ENCODE results near the gene PARL.

The PARL gene

GRCh38 chr3:183845608-183846288, 38.9 kb downstream of the PARL start:
- no peak for DNase-seq

GRCh38 chr3:183845090-183845489, 39.6 kb downstream of the PARL start:
- DNase-seq, result no peak

GRCh38 chr3:183844606-183845005, 40.1 kb downstream of the PARL start:
- DNase-seq, result no peak

- no peak for DNase-seq
Observed at GRCh38 chr3:183839751-183840150, 44.9 kb downstream of the PARL start.

- DNase-seq, result no peak
Observed at GRCh38 chr3:183837894-183838293, 46.8 kb downstream of the PARL start.

GRCh38 chr3:183837390-183837789, 47.3 kb downstream of the PARL start:
- no peak for DNase-seq

- no peak for DNase-seq
Observed at GRCh38 chr3:183833516-183833915, 51.2 kb downstream of the PARL start.

- DNase-seq, result no peak
Observed at GRCh38 chr3:183830187-183830586, 54.5 kb downstream of the PARL start.

- DNase-seq, result no peak
Observed at GRCh38 chr3:183829466-183829865, 55.2 kb downstream of the PARL start.

GRCh38 chr3:183828538-183828870, 56.2 kb downstream of the PARL start:
- no peak for DNase-seq

- no peak for DNase-seq
Observed at GRCh38 chr3:183827809-183828537, 56.7 kb downstream of the PARL start.

GRCh38 chr3:183826448-183827250, 58.0 kb downstream of the PARL start:
- DNase-seq, result peak in 1 of 2 experiments; percentile 34

GRCh38 chr3:183825456-183826161, 59.1 kb downstream of the PARL start, which contains the start of gene MAP6D1:
MAP6D1 (minus strand) TSS chr3:183825577; CDS start chr3:183825547, 30 bp downstream.
- peak; percentile 56 to 77 for DNase-seq

GRCh38 chr3:183824761-183825455, 59.8 kb downstream of the PARL start:
- peak; percentile 23 to 38 for DNase-seq

- DNase-seq, result peak; percentile 46 to 77
Observed at GRCh38 chr3:183823963-183824362, 60.7 kb downstream of the PARL start.

- no peak for DNase-seq
Observed at GRCh38 chr3:183822631-183823030, 62.0 kb downstream of the PARL start.

- DNase-seq, result no peak
Observed at GRCh38 chr3:183819831-183820230, 64.8 kb downstream of the PARL start.

- no peak for DNase-seq
Observed at GRCh38 chr3:183818706-183819624, 65.7 kb downstream of the PARL start.

GRCh38 chr3:183818041-183818620, 66.5 kb downstream of the PARL start:
- DNase-seq, result peak in 1 of 2 experiments; percentile 24

- DNase-seq, result no peak
Observed at GRCh38 chr3:183817639-183818038, 67.0 kb downstream of the PARL start.

All from NCI-H2081 (cell line).